ENCODE data around the gene ZCCHC17.

The ZCCHC17 gene

DNA sequence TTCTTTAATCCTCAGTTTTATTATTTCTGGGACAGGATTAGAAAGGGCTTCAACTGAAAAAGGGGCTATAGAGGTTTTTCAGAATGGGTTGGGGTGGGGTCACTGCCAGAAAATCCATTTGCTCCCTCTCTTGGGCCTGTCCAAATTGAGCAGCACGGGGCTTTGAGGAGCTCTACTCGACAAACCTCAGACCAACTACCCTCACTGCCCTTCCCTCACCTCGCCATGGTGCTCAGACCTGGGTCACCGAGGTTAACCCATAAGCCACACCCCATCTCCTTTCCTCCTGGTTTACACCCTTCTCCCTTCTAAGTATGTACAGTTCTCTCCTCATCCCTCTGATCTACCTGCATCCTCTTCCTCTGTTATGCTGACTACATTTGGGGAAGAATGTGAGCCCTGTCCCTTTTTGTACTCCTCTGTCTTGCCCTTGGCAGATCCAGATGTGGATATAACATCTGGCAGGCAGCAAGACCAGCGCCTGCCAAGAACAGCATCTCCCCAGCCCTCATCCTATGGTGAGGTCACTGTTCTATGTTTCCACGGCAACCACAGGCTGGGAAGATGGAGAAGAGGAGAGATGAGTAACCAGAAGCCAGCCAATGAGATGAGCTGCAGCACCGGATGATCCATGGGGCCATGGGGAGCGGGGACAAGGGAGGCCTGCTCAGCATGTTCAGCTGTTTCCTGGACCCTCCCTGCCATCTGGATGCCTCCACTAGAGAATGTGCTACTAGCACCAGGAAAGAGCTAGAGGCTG is 79.7 kb downstream of the ZCCHC17 start:
- 54% methylated on average over 8 of the region's 8 CpGs for WGBS
- H2AK5ac ChIP-seq (ENCODE audit: low read length, severe bottlenecking) = no peak overlapping the region
- no peak overlapping the region for H2BK120ac ChIP-seq (ENCODE audit: low read depth, low read length)

DNA sequence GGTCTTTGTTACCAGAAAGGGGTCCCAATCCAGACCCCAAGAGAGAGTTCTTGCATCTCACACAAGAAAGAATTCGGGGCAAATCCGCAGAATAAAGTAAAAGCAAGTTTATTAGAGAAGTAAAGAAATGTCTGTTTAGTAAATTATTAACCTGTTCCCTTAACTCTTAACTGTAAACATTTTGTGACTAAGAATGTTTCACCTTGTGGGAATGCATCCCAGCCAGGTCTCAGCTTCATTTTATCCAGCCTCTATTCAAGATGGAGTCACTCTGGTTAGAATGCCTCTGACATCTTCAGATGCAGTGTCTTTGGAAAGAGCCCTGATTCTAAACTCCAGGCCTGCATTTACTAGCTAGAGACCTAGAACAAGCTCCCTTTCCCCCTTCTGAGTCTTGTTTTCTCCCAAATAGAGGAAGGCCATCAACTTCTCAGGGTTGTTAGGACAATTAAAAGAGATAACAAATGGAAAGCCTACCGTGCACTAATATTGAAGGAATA is 80.6 kb downstream of the ZCCHC17 start:
- no peak overlapping the region for H2BK12ac ChIP-seq (ENCODE audit: low read length in 2 of 2)
- no peaks in the 10 kb centered on the region for H3K79me1 ChIP-seq (replicated peaks; ENCODE audit: low read length, poor library complexity, severe bottlenecking)
- H3K4ac ChIP-seq (ENCODE audit: low read depth in 1 of 2, low read length in 2 of 2) = no peak overlapping the region
- H2AK5ac ChIP-seq (ENCODE audit: low read length, severe bottlenecking) = no peak overlapping the region
- H2BK15ac ChIP-seq (ENCODE audit: low read depth, poor library complexity, severe bottlenecking) = no peak overlapping the region
- no peak overlapping the region for H2BK120ac ChIP-seq (ENCODE audit: low read depth, low read length)
- no peak for DNase-seq
- WGBS = no CpG with 5 or more reads among the region's 3 CpGs
- H2AFZ ChIP-seq (ENCODE audit: low read depth, low read length) = no peak overlapping the region
- no peak overlapping the region for H3K18ac ChIP-seq (ENCODE audit: low read depth in 1 of 2, low read length in 2 of 2)
- no peak overlapping the region for H4K91ac ChIP-seq (ENCODE audit: low read length)
- H3K27ac ChIP-seq (ENCODE audit: low read length, poor library complexity, severe bottlenecking) = peak overlapping the region; percentile 60
- no peak overlapping the region for H4K8ac ChIP-seq (ENCODE audit: low read length)
- H3K9me3 ChIP-seq (ENCODE audit: control insufficient read depth, low read length) = no peaks in the 10 kb centered on the region
- H2BK5ac ChIP-seq (ENCODE audit: low read depth, low read length, poor library complexity, severe bottlenecking) = no peak overlapping the region
- no peaks in the 10 kb centered on the region for H3K36me3 ChIP-seq (ENCODE audit: control insufficient read depth in 1 of 2, insufficient read depth in 2 of 2, low read depth in 1 of 2, low read length in 2 of 2)
- peaks cover 22% of the 10 kb centered on the region for H3K4me1 ChIP-seq (ENCODE audit: control insufficient read depth, insufficient read depth, low read depth, low read length)
- no peak overlapping the region for H3K23ac ChIP-seq (ENCODE audit: low read length in 2 of 2)
- H3K4me3 ChIP-seq (ENCODE audit: insufficient read depth in 1 of 2, low read depth in 1 of 2, low read length in 2 of 2) = no peak overlapping the region
- no peak overlapping the region for H3K4me2 ChIP-seq (ENCODE audit: low read length, poor library complexity, severe bottlenecking)
- H3K9ac ChIP-seq (ENCODE audit: low read length) = no peak overlapping the region
- no peak overlapping the region for H3K14ac ChIP-seq (ENCODE audit: low read length in 2 of 2)
- no peaks in the 10 kb centered on the region for H3K27me3 ChIP-seq (ENCODE audit: control insufficient read depth in 1 of 2, insufficient read depth in 1 of 2, low read length in 2 of 2)

More for the DNA sequence above, 79.7 kb downstream of the ZCCHC17 start:
- Histone ChIP-seq H3K14ac (ENCODE audit: low read length in 2 of 2) (no peak overlapping the region), H3K23ac (ENCODE audit: low read length in 2 of 2) (no peak overlapping the region), H3K36me3 (ENCODE audit: control insufficient read depth in 1 of 2, insufficient read depth in 2 of 2, low read depth in 1 of 2, low read length in 2 of 2) (no peaks in the 10 kb centered on the region), H3K4ac (ENCODE audit: low read depth in 1 of 2, low read length in 2 of 2) (no peak overlapping the region), H3K18ac (ENCODE audit: low read depth in 1 of 2, low read length in 2 of 2) (no peak overlapping the region), H4K91ac (ENCODE audit: low read length) (no peak overlapping the region), H2BK15ac (ENCODE audit: low read depth, poor library complexity, severe bottlenecking) (no peak overlapping the region), H3K4me3 (ENCODE audit: insufficient read depth in 1 of 2, low read depth in 1 of 2, low read length in 2 of 2) (no peak overlapping the region), H3K9ac (ENCODE audit: low read length) (no peak overlapping the region), H3K27ac (ENCODE audit: low read length, poor library complexity, severe bottlenecking) (peak overlapping the region; percentile 60), H3K27me3 (ENCODE audit: control insufficient read depth in 1 of 2, insufficient read depth in 1 of 2, low read length in 2 of 2) (no peaks in the 10 kb centered on the region), H2BK5ac (ENCODE audit: low read depth, low read length, poor library complexity, severe bottlenecking) (no peak overlapping the region), H4K8ac (ENCODE audit: low read length) (no peak overlapping the region), H2BK12ac (ENCODE audit: low read length in 2 of 2) (peak overlapping the region in 1 of 2 experiments; percentile 66), H3K79me1 (replicated peaks; ENCODE audit: low read length, poor library complexity, severe bottlenecking) (no peaks in the 10 kb centered on the region), H2AFZ (ENCODE audit: low read depth, low read length) (no peak overlapping the region), H3K4me1 (ENCODE audit: control insufficient read depth, insufficient read depth, low read depth, low read length) (peaks cover 27% of the 10 kb centered on the region), H3K9me3 (ENCODE audit: control insufficient read depth, low read length) (no peaks in the 10 kb centered on the region), H3K4me2 (ENCODE audit: low read length, poor library complexity, severe bottlenecking) (no peak overlapping the region)
- DNase-seq = peak; percentile 96

DNA sequence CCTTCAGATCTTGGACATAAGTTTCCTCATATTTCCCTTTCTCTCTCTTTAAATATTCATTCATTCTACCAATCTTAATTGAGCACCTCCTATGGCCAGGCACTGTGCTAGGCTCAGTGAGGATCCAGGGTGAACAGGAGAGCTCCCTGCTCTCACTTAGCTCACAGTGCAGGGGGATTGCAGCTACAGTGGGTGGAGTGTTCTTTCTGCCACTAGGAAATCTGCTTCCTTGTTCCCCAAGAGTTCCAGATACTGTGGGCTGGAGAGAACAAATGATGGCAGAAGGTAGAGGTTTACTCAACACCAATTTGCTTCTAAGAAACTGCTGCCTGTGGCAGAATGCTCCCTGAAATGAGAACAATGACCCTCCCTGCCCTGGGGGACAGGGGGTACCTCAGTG is 81.2 kb downstream of the ZCCHC17 start:
- Histone ChIP-seq H2BK15ac (ENCODE audit: low read depth, poor library complexity, severe bottlenecking) (no peak overlapping the region), H3K4me2 (ENCODE audit: low read length, poor library complexity, severe bottlenecking) (no peak overlapping the region), H3K9me3 (ENCODE audit: control insufficient read depth, low read length) (no peaks in the 10 kb centered on the region), H2BK120ac (ENCODE audit: low read depth, low read length) (no peak overlapping the region), H3K27ac (ENCODE audit: low read length, poor library complexity, severe bottlenecking) (no peak overlapping the region), H3K18ac (ENCODE audit: low read depth in 1 of 2, low read length in 2 of 2) (peak overlapping the region in 1 of 2 experiments; percentile 54), H3K4me1 (ENCODE audit: control insufficient read depth, insufficient read depth, low read depth, low read length) (peaks cover 17% of the 10 kb centered on the region), H4K8ac (ENCODE audit: low read length) (no peak overlapping the region), H3K36me3 (ENCODE audit: control insufficient read depth in 1 of 2, insufficient read depth in 2 of 2, low read depth in 1 of 2, low read length in 2 of 2) (no peaks in the 10 kb centered on the region), H2AK5ac (ENCODE audit: low read length, severe bottlenecking) (peak overlapping the region; percentile 21), H3K14ac (ENCODE audit: low read length in 2 of 2) (no peak overlapping the region), H3K4me3 (ENCODE audit: insufficient read depth in 1 of 2, low read depth in 1 of 2, low read length in 2 of 2) (no peak overlapping the region), H3K9ac (ENCODE audit: low read length) (no peak overlapping the region), H2BK5ac (ENCODE audit: low read depth, low read length, poor library complexity, severe bottlenecking) (no peak overlapping the region), H3K27me3 (ENCODE audit: control insufficient read depth in 1 of 2, insufficient read depth in 1 of 2, low read length in 2 of 2) (no peaks in the 10 kb centered on the region), H3K4ac (ENCODE audit: low read depth in 1 of 2, low read length in 2 of 2) (peak overlapping the region in 1 of 2 experiments; percentile 88), H3K79me1 (replicated peaks; ENCODE audit: low read length, poor library complexity, severe bottlenecking) (no peaks in the 10 kb centered on the region), H3K23ac (ENCODE audit: low read length in 2 of 2) (no peak overlapping the region), H2AFZ (ENCODE audit: low read depth, low read length) (no peak overlapping the region), H2BK12ac (ENCODE audit: low read length in 2 of 2) (peak overlapping the region in 1 of 2 experiments; percentile 88), H4K91ac (ENCODE audit: low read length) (no peak overlapping the region)
- no peak for DNase-seq

DNA sequence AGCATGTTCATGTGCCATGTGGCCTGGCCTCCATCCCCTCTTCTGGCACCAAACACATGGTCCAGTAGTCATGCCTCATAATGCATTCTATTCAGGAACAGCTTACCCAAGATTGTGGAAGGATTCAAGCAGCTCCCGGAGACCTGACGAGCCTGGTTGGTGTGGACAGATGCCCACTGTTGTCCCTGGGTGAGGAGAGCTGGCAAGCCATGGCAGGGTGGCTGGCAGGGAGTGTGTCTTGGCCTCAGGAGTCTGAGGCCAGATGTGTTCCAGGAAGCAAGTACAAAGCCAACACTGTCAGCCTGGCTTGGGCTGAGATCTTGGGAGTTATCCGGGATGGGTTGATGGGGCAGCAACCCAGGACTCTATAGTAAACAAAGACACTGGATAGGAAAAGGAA is 83.3 kb downstream of the ZCCHC17 start:
- Histone ChIP-seq H2BK120ac (ENCODE audit: low read depth, low read length) (no peak overlapping the region), H3K9me3 (ENCODE audit: control insufficient read depth, low read length) (no peaks in the 10 kb centered on the region), H2BK5ac (ENCODE audit: low read depth, low read length, poor library complexity, severe bottlenecking) (no peak overlapping the region), H2BK15ac (ENCODE audit: low read depth, poor library complexity, severe bottlenecking) (no peak overlapping the region), H2AFZ (ENCODE audit: low read depth, low read length) (no peak overlapping the region), H3K4me1 (ENCODE audit: control insufficient read depth, insufficient read depth, low read depth, low read length) (peaks cover 9% of the 10 kb centered on the region), H3K36me3 (ENCODE audit: control insufficient read depth in 1 of 2, insufficient read depth in 2 of 2, low read depth in 1 of 2, low read length in 2 of 2) (no peaks in the 10 kb centered on the region), H3K23ac (ENCODE audit: low read length in 2 of 2) (no peak overlapping the region), H2AK5ac (ENCODE audit: low read length, severe bottlenecking) (no peak overlapping the region), H3K27me3 (ENCODE audit: control insufficient read depth in 1 of 2, insufficient read depth in 1 of 2, low read length in 2 of 2) (no peaks in the 10 kb centered on the region), H3K27ac (ENCODE audit: low read length, poor library complexity, severe bottlenecking) (no peak overlapping the region), H4K8ac (ENCODE audit: low read length) (no peak overlapping the region), H3K4me2 (ENCODE audit: low read length, poor library complexity, severe bottlenecking) (no peak overlapping the region), H4K91ac (ENCODE audit: low read length) (no peak overlapping the region), H3K4me3 (ENCODE audit: insufficient read depth in 1 of 2, low read depth in 1 of 2, low read length in 2 of 2) (no peak overlapping the region), H3K14ac (ENCODE audit: low read length in 2 of 2) (no peak overlapping the region), H2BK12ac (ENCODE audit: low read length in 2 of 2) (peak overlapping the region in 1 of 2 experiments; percentile 6), H3K9ac (ENCODE audit: low read length) (no peak overlapping the region), H3K4ac (ENCODE audit: low read depth in 1 of 2, low read length in 2 of 2) (no peak overlapping the region), H3K18ac (ENCODE audit: low read depth in 1 of 2, low read length in 2 of 2) (peak overlapping the region in 1 of 2 experiments; percentile 40), H3K79me1 (replicated peaks; ENCODE audit: low read length, poor library complexity, severe bottlenecking) (no peaks in the 10 kb centered on the region)
- DNase-seq = no peak
- WGBS = 96% methylated on average over 3 of the region's 3 CpGs

Measured in mesenchymal stem cell (in vitro differentiated cells and primary cell).